NOMO-1 treated with DMSO at 0.1 percent for 48 hours (cell line): ENCODE data around the gene CDV3.
A peak's percentile ranks its signal among the peaks of the same experiment; 100 is the strongest.
"Not testable (repeated sequence)": the region's sequence is repeated elsewhere in the genome, so short reads cannot be mapped to it uniquely, and the experiment has no call there.

Experiments used
- DNase-seq: peaks from one replicate; lab custom pipeline; 2025; ENCODE audit not compliant: unreplicated experiment; lab: John Stamatoyannopoulos, UW

Gene CDV3, protein sequence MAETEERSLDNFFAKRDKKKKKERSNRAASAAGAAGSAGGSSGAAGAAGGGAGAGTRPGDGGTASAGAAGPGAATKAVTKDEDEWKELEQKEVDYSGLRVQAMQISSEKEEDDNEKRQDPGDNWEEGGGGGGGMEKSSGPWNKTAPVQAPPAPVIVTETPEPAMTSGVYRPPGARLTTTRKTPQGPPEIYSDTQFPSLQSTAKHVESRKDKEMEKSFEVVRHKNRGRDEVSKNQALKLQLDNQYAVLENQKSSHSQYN

DNA sequence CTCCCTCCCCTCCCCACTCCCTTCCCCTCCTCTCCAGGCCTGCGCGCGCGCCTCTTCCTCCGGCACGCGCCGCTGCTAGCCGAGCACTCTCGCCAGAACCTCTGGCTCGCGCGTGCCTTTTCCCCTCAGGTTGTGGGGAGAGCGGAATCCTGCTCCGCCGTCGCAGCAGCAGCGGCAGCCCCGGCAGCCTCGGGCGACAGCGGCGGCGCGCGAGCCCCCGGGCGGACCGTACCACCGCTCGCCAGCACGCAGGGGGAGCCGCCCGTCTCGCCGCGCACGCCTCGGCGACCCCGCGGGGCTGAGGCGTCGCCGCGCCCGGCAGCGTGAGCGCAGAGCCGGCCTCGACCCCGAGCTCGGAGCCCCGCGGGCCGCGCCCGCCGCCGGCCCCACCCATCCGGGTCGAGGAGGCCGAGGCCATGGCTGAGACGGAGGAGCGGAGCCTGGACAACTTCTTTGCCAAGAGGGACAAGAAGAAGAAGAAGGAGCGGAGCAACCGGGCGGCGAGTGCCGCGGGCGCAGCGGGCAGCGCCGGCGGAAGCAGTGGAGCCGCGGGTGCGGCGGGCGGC, at the start of gene CDV3:
Gene CDV3, plus strand, starts transcription at position 58 of the 566 bp plus-strand sequence. Its CDS starts 359 bp downstream, at position 417.
- no peak for DNase-seq

DNA sequence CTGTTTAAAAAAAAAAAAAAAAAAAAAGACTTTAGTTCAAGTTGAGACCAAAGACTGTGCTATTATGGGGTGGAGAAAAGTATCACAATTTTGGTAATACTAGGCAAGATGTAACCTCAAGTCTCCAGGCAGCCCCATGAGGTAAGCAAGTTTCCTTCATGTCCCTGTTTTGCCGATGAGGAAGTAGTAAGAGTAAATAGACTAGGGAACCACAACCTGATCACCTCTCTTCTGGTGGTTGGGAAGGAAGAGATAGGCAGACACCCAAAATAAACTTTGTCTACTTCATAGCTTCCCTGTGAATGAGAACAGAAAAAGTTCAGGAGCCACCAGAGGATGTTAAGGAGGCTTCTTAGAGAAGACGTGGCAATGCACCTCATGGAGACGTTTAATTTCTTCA, 49.7 kb upstream of the CDV3 start:
- peak; percentile 37 for DNase-seq

DNA sequence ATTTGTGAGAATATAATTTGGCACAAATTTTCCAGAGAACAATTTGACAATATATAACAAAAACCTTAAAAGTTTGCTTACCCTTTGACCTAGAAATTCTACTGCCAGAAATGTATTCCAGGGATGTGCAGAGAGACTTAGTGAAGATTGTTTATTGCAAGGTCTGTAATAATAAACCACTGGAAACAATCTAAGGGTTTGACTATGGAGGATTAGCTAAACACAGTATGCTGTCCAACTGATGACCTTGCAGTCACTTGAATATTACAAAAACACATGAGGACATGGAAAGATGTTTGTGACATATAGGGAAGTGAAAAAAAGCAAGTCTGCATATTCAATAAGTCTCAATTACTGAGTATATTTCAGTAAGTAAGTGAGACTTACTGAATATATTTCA, 48.1 kb upstream of the CDV3 start:
- DNase-seq: peak; percentile 87

DNA sequence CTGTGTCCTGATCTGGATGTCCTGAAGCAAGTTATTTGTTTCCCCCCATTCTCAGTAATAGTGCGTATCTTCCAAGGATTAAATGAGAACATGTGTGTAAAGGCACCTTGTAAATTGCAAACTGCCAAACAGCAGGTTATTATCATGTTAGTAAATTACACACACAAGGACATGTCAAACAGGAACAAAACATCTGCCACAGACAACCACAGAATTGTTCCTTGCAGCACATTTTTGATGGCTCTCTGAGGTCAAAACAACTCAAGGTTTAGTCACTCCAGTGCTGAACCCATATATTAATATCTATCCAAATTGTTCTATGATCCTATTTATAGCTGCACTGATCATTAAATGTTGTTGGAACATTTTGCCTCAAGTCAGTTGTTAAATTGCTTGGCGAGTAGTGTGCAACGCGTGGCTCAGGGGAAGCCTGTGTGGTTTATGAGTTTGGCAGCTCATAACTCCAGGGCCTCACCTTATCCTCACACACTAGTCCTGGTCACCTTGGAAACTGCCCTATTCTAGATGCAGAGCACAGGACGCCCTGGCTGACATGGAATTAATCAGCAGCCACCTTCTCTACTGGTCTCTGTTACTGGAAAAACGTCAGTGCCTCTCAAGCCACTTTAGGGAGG, 46.3 kb upstream of the CDV3 start:
- peak; percentile 58 for DNase-seq

DNA sequence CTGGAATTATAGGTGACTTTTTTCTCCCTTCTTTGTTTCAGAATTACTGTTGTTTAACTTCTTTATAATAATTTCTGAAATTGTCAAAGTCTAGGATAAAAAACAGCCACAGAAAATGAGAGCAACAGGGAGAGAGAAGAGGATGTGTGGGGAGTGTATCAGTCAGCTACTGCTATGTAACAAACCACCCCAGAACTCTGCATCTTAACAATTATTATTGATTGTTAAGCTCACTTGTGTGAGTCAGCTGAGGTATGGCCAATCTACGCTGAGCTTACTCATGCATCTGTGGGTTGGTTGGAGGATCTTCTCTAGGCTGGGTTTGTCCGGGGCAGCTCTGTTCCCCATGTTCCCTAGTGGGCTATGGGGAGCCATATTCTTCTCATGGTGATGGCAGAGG, 43.7 kb upstream of the CDV3 start:
- no peak for DNase-seq

DNA sequence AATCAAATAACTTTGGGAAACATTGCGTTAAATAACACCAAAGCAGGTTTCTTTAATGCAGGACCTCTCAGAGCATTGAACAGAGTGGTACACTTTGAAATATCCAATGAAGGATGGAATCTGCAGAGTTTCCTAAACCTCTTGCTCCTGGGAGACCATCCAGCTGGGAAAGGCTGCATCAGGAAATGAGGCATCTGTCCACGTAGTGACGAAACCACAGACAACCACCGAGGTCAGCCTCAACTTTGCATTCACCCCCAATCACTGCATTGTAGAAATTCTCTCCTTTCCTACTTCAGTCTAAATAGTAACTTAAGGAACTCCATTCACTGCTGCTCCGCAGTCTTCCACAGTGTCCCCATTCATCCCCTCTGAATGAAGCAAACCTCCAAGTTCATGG, 41.5 kb upstream of the CDV3 start:
- DNase-seq: no peak

GRCh38 chr3:133532951-133533350, 40.5 kb upstream of the CDV3 start:
- no peak for DNase-seq

DNA sequence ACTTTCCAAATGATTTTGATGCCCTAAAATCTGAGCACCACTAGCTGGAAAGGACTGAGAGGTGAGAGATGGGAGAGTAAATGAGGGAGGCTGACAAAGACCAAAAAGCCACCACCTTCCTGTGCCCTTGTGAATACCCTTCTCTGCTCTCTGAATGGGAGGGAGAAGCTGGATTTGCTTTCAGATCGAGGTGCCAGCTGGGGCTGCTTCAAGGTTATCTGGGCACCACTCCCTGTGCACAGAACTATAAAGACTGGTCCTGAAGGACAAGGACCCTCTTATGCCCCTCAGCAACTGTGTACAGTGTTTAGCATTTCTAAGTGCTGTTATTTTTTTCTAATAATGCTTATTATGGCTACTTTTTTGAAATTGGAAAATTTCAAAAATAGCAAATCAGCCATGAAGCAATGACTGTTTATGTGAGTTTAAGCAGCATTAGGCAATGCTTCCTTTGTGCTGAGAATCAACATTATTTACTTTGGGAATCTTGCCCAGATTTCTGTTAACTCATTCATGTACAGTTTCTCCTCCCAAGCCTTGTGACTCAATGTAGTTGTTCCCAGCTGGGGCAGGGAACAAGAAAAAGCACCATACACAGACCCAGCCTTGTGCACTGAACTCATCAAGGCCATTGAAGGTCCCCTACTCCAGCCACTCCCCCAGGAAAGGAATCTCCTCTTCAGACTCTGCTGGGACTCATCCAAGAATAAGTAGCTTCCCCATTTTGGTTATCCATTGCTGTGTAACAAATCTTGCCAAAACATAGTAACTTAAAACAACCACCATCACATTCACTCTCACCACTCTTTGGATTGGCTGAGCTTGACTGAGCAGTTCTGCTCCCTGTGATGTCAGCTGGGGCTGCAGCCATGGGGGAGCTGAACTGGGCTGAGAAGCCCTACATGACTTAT, 37.3 kb upstream of the CDV3 start:
- DNase-seq: no peak

- DNase-seq: not testable (repeated sequence)
Measured at GRCh38 chr3:133537131-133537530, 36.4 kb upstream of the CDV3 start.

- no peak for DNase-seq
Measured at GRCh38 chr3:133538154-133538553, 35.3 kb upstream of the CDV3 start.

DNA sequence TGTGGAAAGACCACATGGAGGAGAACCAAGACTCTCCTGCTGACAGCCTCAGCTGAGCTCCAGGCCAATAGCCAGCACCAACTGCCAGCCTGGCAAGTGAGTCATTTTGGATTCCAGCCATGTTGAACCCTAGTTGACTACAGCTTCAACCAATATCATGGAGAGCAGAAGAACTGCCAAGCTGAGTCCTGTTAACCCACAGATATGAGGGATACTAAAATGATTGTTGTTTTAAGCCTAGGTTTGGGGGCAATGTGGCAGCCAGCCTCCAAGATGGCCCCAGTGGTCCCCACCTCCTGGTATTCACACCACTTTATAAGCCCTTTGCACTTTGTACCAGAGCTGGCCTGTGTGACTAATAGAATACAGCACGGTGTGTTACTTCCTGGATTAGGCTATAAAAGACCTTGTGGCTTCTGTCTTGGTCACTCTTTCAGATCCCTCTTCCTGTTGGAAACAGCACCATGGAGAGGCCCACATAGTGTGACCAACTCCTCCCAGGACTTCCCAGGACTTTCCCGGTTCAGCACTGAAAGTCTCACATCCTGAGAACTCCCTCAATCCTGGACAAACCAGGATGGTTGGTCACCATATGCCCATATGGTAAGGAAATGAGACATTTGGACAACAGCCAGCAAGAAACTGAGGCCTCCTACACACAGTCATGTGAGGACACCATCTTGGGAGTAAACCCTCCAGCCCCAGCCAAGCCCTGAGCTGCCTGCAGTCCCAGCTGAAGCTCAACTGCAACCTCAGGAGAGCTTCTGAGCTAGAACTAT, 32.4 kb upstream of the CDV3 start:
- DNase-seq: peak; percentile 25

DNA sequence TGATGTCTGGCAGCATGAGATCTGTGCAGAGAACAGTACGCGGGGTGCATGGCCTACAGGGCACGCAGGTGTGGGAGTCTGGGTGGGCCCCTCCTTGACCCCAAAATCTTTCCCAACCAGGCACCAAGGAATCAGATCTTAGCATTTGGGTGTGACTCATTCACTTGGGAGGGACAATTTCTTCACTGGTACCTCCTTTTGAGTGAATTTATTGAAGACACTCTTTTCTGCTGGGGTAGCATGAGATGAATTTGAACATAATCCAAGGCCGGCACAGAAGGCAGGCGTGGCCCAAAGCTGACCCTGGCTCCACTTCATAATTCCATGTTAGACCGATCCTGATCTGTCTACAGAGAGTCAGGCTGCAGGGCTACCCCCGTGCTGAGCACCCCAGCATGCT, 30.6 kb upstream of the CDV3 start:
- DNase-seq: no peak

- DNase-seq: not testable (repeated sequence)
Measured at GRCh38 chr3:133544983-133545382, 28.5 kb upstream of the CDV3 start.

DNA sequence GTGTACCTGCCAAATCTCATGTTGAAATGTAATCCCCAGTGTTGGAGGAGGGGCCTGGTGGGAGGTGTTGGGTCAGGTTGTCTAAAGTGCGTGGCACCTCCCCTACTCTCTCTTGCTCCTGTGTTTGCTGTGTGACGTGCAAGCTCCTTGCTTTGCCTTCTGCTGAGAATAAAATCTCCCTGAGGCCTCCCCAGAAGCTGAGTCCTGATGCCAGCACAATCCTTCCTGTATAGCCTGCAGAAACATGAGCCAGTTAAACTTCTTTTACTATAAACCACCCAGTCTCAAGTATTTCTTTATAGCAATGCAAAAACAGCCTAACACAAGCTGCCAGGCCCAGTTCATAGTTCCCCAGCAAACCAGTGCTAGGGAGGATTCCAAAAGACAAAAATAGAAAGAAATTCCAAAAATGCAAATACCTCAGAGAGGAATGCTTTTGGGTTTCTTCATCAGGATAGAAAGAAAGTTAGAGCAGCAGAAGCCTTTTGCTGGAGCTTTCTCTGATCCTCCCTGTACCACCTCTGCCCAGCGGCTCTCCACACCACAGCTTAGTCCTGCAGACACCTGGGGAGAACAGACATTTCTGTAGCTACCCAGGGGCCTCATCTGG, 25.9 kb upstream of the CDV3 start:
- no peak for DNase-seq

GRCh38 chr3:133548090-133548489, 25.4 kb upstream of the CDV3 start:
- no peak for DNase-seq

DNA sequence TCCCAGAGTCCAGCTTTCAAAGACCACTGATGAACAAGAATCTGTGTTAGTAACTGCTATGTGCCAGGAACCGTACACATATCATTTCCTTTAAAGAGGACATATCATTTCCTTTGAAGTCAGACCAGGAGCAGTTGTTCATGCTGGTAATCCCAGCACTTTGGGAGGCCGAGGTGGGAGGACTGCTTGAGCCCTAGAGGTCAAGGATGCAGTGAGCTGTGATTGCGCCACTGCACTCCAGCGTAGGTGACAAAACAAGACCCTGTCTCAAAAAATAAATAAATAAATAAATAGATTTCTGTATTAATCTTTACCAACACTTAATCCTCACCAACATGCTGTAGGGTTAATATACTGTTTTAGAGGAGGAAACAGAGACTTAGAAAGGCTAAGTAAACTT, 23.9 kb upstream of the CDV3 start:
- no peak for DNase-seq

DNA sequence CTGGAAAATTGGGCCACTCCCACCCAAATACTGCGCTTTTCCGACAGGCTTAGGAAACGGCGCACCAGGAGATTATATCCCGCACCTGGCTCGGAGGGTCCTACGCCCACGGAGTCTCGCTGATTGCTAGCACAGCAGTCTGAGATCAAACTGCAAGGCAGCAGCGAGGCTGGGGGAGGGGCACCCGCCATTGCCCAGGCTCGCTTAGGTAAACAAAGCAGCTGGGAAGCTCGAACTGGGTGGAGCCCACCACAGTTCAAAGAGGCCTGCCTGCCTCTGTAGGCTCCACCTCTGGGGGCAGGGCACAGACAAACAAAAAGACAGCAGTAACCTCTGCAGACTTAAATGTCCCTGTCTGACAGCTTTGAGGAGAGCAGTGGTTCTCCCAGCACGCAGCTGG, 21.9 kb upstream of the CDV3 start:
- DNase-seq: not testable (repeated sequence)

- DNase-seq: no peak
Measured at GRCh38 chr3:133561679-133562078, 11.8 kb upstream of the CDV3 start.

GRCh38 chr3:133562376-133562775, 11.1 kb upstream of the CDV3 start:
- no peak for DNase-seq

DNA sequence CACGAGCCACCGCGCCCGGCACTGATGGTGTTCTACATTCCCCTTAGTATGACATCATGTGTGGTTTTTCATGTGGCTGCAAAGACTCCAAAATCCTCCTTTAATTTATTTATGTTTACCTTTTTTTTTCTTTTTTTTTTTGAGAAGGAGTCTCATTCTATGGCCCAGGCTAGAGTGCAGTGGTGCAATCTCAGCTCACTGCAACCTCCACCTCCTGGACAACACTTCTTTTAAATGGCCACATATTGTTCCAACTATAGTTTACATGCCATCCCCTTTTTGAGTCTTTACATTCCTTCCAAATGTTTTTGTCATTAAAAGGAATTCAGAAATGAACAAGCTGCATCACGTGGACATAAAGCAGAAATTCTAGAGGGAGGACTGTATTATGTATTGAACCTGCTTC, 10.3 kb upstream of the CDV3 start:
- no peak for DNase-seq
